ENCODE results near the gene HMCN2.

GRCh38 chr9:130399768-130400167, 134.2 kb downstream of the HMCN2 start:
- TF ChIP-seq CTCF (IDR thresholded peaks at IDR 0.05) (no peak), ZFX (IDR thresholded peaks at IDR 0.05; ENCODE audit: borderline replicate concordance) (no peak)

Measured in 22Rv1 (cell line).